Lung (tissue), 12 donors: ENCODE data around the gene AGO3. TPM values are rescaled to one million over a fixed set of nuclear protein-coding genes. Genes with fewer than 3 reads are reported as not detected.

Experiments used
- ATAC-seq: fragments of 200-7000 bp; cut with Tn5 transposase; one replicate; pipeline ENCODE4 v1.9.1; 2020; ENCODE audit warnings: moderate number of reproducible peaks; ENCODE audit not compliant: insufficient read depth, low FRiP score
- DNase-seq, 3 donors: peaks; one replicate each; pipeline ENCODE4 v3.0.0-alpha.2; 2013 to 2017
- H3K27ac ChIP-seq, 2 donors: one replicate each; pipeline ENCODE4 v1.5.1; 2013; ENCODE audit warnings: mild to moderate bottlenecking in 2 of 2, moderate library complexity in 2 of 2, control low read depth in 1 of 2, inconsistent platforms in 1 of 2, low read depth in 1 of 2, low read length in 1 of 2
- H3K27me3 ChIP-seq, 3 donors: one replicate each; pipeline ENCODE4 v1.5.1; 2013; ENCODE audit warnings: low read length in 2 of 3; ENCODE audit not compliant: control insufficient read depth in 3 of 3, insufficient read depth in 3 of 3
- H3K36me3 ChIP-seq, 4 donors: one replicate each; pipeline ENCODE4 v1.5.1; 2013; ENCODE audit warnings: low read length in 4 of 4, mild to moderate bottlenecking in 1 of 4, moderate library complexity in 1 of 4; ENCODE audit not compliant: control insufficient read depth in 4 of 4, insufficient read depth in 4 of 4
- H3K4me1 ChIP-seq, 5 donors: one replicate each; pipeline ENCODE4 v1.5.1; 2013; ENCODE audit warnings: low read length in 5 of 5, mild to moderate bottlenecking in 2 of 5, moderate library complexity in 1 of 5; ENCODE audit not compliant: control insufficient read depth in 5 of 5, insufficient read depth in 5 of 5
- H3K4me3 ChIP-seq: one replicate; pipeline ENCODE4 v1.5.1; 2013; ENCODE audit warnings: mild to moderate bottlenecking, control low read depth, moderate library complexity
- H3K9ac ChIP-seq, 2 donors: one replicate each; pipeline ENCODE4 v1.5.1; 2013; ENCODE audit warnings: low read length in 2 of 2, control low read depth in 1 of 2; ENCODE audit not compliant: insufficient read depth in 1 of 2
- H3K9me3 ChIP-seq, 4 donors: one replicate each; pipeline ENCODE4 v1.5.1; 2013; ENCODE audit warnings: low read length in 3 of 4, mild to moderate bottlenecking in 1 of 4, moderate library complexity in 1 of 4; ENCODE audit not compliant: control insufficient read depth in 4 of 4, insufficient read depth in 3 of 4
- CTCF ChIP-seq: IDR thresholded peaks from 2 replicates; pipeline ENCODE4 v1.5.1; 2012; ENCODE audit warnings: mild to moderate bottlenecking; ENCODE audit errors: control extremely low read depth, extremely low read depth
- WGBS, 2 donors: extraction: QIAGEN DNeasy Blood & Tissue Kit; methylation state at CpG; one replicate each; pipeline ENCODE4 v1.1.7; 2013; 5-methylcytosine and 5-hydroxymethylcytosine counted together
- polyA plus RNA-seq, 2 donors: library from polyadenylated mRNA; stranded (reverse); fragments of 200-250 nt; gene quantifications; one replicate each; pipeline ENCODE4 v1.2.1, GENCODE V29; 2013
- total RNA-seq, 2 donors: library from RNA; depleted of rRNA in 1 of 2; stranded (reverse); fragments of >200 nt in 1 of 2; gene quantifications; one replicate each; pipeline ENCODE4 v1.2.1, GENCODE V29; 2014 to 2021
- donor health status: control.
- donor health status: control.
- donor health status: Bipolar disorder and iron deficiency.
- donor health status: healthy.
- donor health status: DM: yes; HTN: yes; CAD: no.

The AGO3 gene
- total and polyA plus RNA-seq, 4 donors, result 4.4 to 60.4 (median 19.6) TPM

GRCh38 chr1:35980090-35980489, 49.2 kb downstream of the AGO3 start:
- TF ChIP-seq CTCF, result no peak
- H3K9me3 ChIP-seq, result no peaks in the 10 kb centered on the region
- H3K27me3 ChIP-seq, result no peaks in the 10 kb centered on the region
- H3K27ac ChIP-seq, result no peak overlapping the region
- no peak overlapping the region for H3K9ac ChIP-seq
- H3K4me1 ChIP-seq, result no peaks in the 10 kb centered on the region
- DNase-seq, result no peak
- ATAC-seq, result no peak
- peaks cover 3 to 26% (median 8%) of the 10 kb centered on the region in 4 donors for H3K36me3 ChIP-seq
- H3K4me3 ChIP-seq, result no peak overlapping the region

- Histone ChIP-seq H3K27ac (no peak overlapping the region), H3K4me3 (no peak overlapping the region), H3K36me3 (peaks cover 0 to 25% (median 10%) of the 10 kb centered on the region in 4 donors), H3K27me3 (no peaks in the 10 kb centered on the region), H3K4me1 (no peaks in the 10 kb centered on the region), H3K9ac (no peak overlapping the region), H3K9me3 (no peaks in the 10 kb centered on the region)
- 97 to 98% methylated on average over 1 of the region's 1 CpG for WGBS, 2 donors
- ATAC-seq (no peak), DNase-seq (no peak)
- no peak for TF ChIP-seq CTCF
These were observed 57.3 kb downstream of the AGO3 start for GRCh38 chr1:35988237-35988636.

GRCh38 chr1:36006941-36007500, 76.1 kb downstream of the AGO3 start:
- no peaks in the 10 kb centered on the region for H3K27me3 ChIP-seq
- no peak overlapping the region for H3K9ac ChIP-seq
- TF ChIP-seq CTCF, result no peak
- H3K4me1 ChIP-seq, result no peaks in the 10 kb centered on the region
- H3K9me3 ChIP-seq, result no peaks in the 10 kb centered on the region
- WGBS, 2 donors, result 97 to 99% methylated on average over 3 of the region's 3 CpGs
- no peak overlapping the region for H3K27ac ChIP-seq
- DNase-seq (no peak), ATAC-seq (no peak)
- H3K4me3 ChIP-seq, result no peak overlapping the region
- H3K36me3 ChIP-seq, result peaks cover 2 to 12% (median 5%) of the 10 kb centered on the region in 4 donors

GRCh38 chr1:36007741-36008140, 76.8 kb downstream of the AGO3 start:
- Histone ChIP-seq H3K4me3 (no peak overlapping the region), H3K9me3 (no peaks in the 10 kb centered on the region), H3K9ac (no peak overlapping the region), H3K27me3 (no peaks in the 10 kb centered on the region), H3K27ac (no peak overlapping the region), H3K36me3 (peaks cover 2 to 12% (median 5%) of the 10 kb centered on the region in 4 donors), H3K4me1 (no peaks in the 10 kb centered on the region)
- 90 to 95% methylated on average over 2 of the region's 2 CpGs for WGBS, 2 donors
- DNase-seq, result no peak
- no peak for TF ChIP-seq CTCF
- no peak for ATAC-seq
